CD8-positive, alpha-beta memory T cell (primary cell): ENCODE data around the gene CLCNKB. TPM values are rescaled to one million over a fixed set of nuclear protein-coding genes. Genes with fewer than 3 reads are reported as not detected.
"Not testable (repeated sequence)": the region's sequence is repeated elsewhere in the genome, so short reads cannot be mapped to it uniquely, and the experiment has no call there.

ENCODE experiments used
- CTCF ChIA-PET: fragments of 350-600 bp; sonication (Branson Sonifier 250); formaldehyde crosslinking; loops from one replicate; lab custom pipeline; 2021; ENCODE audit warnings: antibody characterized with exemption; lab: Charles Lee
- POLR2A ChIA-PET: fragments of 350-600 bp; sonication (Branson Sonifier 250); formaldehyde crosslinking; loops from one replicate; lab custom pipeline; 2021; ENCODE audit warnings: antibody characterized with exemption; lab: Charles Lee
- DNase-seq, 5 donors: peaks; one replicate each; pipeline versions ENCODE4 v3.0.0 to v3.0.0-alpha.2; 2020 to 2022; ENCODE audit warnings: mixed read lengths in 1 of 5
- H3K27ac ChIP-seq: one replicate; pipeline ENCODE4 v1.7.0; 2013; ENCODE audit warnings: low read depth, mild to moderate bottlenecking, low read length, moderate library complexity
- H3K27me3 ChIP-seq: 2 replicates; pipeline ENCODE4 v1.7.0; 2013; ENCODE audit warnings: low read length, mild to moderate bottlenecking; ENCODE audit not compliant: insufficient read depth, poor library complexity, severe bottlenecking
- H3K36me3 ChIP-seq: 2 replicates; pipeline ENCODE4 v1.7.0; 2013; ENCODE audit warnings: mild to moderate bottlenecking, low read length, moderate library complexity; ENCODE audit not compliant: insufficient read depth
- H3K4me1 ChIP-seq: 2 replicates; pipeline ENCODE4 v1.7.0; 2013; ENCODE audit warnings: mild to moderate bottlenecking, low read length, moderate library complexity; ENCODE audit not compliant: insufficient read depth
- H3K4me3 ChIP-seq: 2 replicates; pipeline ENCODE4 v1.7.0; 2013; ENCODE audit warnings: mild to moderate bottlenecking, low read length
- H3K9me3 ChIP-seq: 2 replicates; pipeline ENCODE4 v1.7.0; 2013; ENCODE audit warnings: mild to moderate bottlenecking, low read length
- H3K27ac Mint-ChIP-seq, 8 donors: one replicate each; pipeline ENCODE4 v1.8.0; 2020 to 2021; ENCODE audit warnings: mixed read lengths in 8 of 8, mild to moderate bottlenecking in 6 of 8, inconsistent platforms in 3 of 8, moderate library complexity in 3 of 8
- H3K27me3 Mint-ChIP-seq, 2 donors: one replicate each; pipeline ENCODE4 v1.8.0; 2020 to 2021; ENCODE audit warnings: mixed read lengths in 2 of 2, mild to moderate bottlenecking in 1 of 2, moderate library complexity in 1 of 2
- H3K36me3 Mint-ChIP-seq, 3 donors: one replicate each; pipeline ENCODE4 v1.8.0; 2020 to 2021; ENCODE audit warnings: mixed read lengths in 3 of 3, inconsistent platforms in 1 of 3, mild to moderate bottlenecking in 1 of 3
- H3K4me1 Mint-ChIP-seq, 3 donors: one replicate each; pipeline ENCODE4 v1.8.0; 2020 to 2021; ENCODE audit warnings: mixed read lengths in 3 of 3, inconsistent platforms in 1 of 3, mild to moderate bottlenecking in 1 of 3
- H3K4me3 Mint-ChIP-seq, 7 donors: one replicate each; pipeline ENCODE4 v1.8.0; 2020 to 2021; ENCODE audit warnings: mixed read lengths in 7 of 7, mild to moderate bottlenecking in 6 of 7, moderate library complexity in 4 of 7, inconsistent platforms in 2 of 7
- H3K9me3 Mint-ChIP-seq, 5 donors: one replicate each; pipeline ENCODE4 v1.8.0; 2020 to 2022; ENCODE audit warnings: mixed read lengths in 5 of 5, mild to moderate bottlenecking in 3 of 5, moderate library complexity in 2 of 5, inconsistent platforms in 1 of 5
- polyA plus RNA-seq: library from polyadenylated mRNA; unstranded; fragments of 300-500 nt; fragmentation: Illumina TruSeq; gene quantifications from one replicate; pipeline ENCODE4 v1.2.3, GENCODE V29; 2021
- total RNA-seq, 2 experiments: library from RNA; stranded (reverse); gene quantifications; one replicate each; pipeline ENCODE4 v1.2.3, GENCODE V29; 2021

The CLCNKB gene
- total and polyA plus RNA-seq, 3 experiments from 2014 or later: not detected

DNA sequence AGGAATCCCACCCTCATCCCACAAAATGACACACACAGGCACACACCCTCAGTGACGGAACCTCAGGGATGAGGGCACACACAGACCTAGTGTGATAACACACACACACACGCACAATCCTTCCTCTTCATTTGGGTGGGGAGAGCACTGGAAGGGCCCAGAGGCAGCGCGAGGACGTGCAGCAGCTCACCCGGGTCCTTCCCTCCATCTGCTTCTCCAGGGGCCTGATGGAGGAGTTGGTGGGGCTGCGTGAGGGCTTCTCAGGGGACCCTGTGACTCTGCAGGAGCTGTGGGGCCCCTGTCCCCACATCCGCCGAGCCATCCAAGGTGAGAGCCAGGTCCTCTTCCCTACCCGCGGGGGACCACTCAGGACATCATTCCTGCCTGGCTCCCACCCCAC is 21.2 kb upstream of the CLCNKB start:
- H3K4me1 Mint-ChIP-seq: no peaks in the 10 kb centered on the region
- DNase-seq: no peak
- no peak overlapping the region for H3K4me3 ChIP-seq
- POLR2A ChIA-PET: no interaction called here
- no peak overlapping the region for H3K4me3 Mint-ChIP-seq
- no peak overlapping the region for H3K27ac Mint-ChIP-seq
- CTCF ChIA-PET: no interaction called here
- no peaks in the 10 kb centered on the region for H3K27me3 ChIP-seq
- no peaks in the 10 kb centered on the region for H3K9me3 ChIP-seq
- peaks cover 0 to 14% of the 10 kb centered on the region in 2 donors for H3K27me3 Mint-ChIP-seq
- H3K9me3 Mint-ChIP-seq: no peaks in the 10 kb centered on the region
- no peaks in the 10 kb centered on the region for H3K36me3 ChIP-seq
- H3K36me3 Mint-ChIP-seq: no peaks in the 10 kb centered on the region
- H3K4me1 ChIP-seq: peaks cover 6% of the 10 kb centered on the region
- no peak overlapping the region for H3K27ac ChIP-seq

DNA sequence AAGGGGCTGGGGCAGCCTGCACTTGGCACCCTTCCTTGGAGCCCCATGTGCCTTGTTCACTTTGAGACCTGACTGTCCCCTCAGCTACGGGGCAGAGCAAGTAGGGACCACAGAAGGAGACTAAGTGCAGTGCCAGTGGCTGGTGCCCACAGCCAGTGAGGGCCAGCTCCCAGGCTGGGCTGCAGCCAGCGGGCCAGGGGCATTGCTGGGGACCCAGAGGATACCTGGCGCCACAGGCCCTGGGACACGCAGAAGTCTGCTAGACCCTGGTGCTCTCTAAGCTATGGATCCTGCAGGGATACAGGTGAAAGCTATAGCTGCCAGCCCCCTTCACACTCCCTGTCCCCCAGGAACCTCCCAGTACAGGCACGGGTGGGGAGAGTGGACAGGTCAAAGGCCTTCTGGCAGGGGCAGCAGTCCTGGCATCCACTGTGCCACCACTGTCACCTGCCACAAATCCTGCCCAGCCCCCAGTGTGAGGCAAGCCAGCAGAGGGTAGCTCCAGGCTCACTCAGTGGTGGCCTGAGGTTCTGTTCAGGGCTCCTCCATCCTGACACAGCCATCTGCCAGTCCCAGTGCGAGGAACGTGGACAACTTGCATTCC is 20.4 kb upstream of the CLCNKB start:
- Histone ChIP-seq H3K4me3 (no peak overlapping the region), H3K27ac (no peak overlapping the region), H3K36me3 (no peaks in the 10 kb centered on the region), H3K4me1 (peaks cover 7% of the 10 kb centered on the region), H3K9me3 (no peaks in the 10 kb centered on the region), H3K27me3 (no peaks in the 10 kb centered on the region)
- H3K4me3 Mint-ChIP-seq: no peak overlapping the region
- peaks cover 4 to 17% of the 10 kb centered on the region in 2 donors for H3K27me3 Mint-ChIP-seq
- ChIA-PET CTCF (no interaction called here), POLR2A (no interaction called here)
- DNase-seq: no peak
- H3K9me3 Mint-ChIP-seq: no peaks in the 10 kb centered on the region
- no peaks in the 10 kb centered on the region for H3K4me1 Mint-ChIP-seq
- H3K27ac Mint-ChIP-seq: no peak overlapping the region
- H3K36me3 Mint-ChIP-seq: no peaks in the 10 kb centered on the region

DNA sequence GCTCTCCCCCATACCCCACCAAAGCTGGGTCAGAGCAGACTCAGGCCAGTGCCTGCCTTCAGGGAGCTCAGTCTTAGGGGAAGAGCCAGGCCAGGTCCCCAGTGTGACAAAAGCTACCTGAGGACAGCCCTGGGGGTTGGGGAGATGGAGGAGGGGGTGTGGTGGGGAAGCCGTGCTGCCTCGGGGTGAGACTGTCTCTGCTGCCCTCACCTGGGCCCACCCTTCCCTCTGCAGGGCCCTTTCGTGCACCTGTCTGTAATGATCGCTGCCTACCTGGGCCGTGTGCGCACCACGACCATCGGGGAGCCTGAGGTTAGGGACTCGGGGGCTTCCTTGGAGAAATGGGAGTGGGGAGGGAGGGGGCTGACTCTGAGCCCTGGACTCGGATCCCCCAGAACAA is 17.3 kb upstream of the CLCNKB start:
- H3K9me3 ChIP-seq, H3K27ac ChIP-seq, POLR2A ChIA-PET, H3K9me3 Mint-ChIP-seq, DNase-seq, H3K36me3 ChIP-seq, H3K27me3 ChIP-seq, H3K27ac Mint-ChIP-seq, H3K36me3 Mint-ChIP-seq, H3K4me1 ChIP-seq, CTCF ChIA-PET, H3K4me3 Mint-ChIP-seq, H3K4me1 Mint-ChIP-seq, H3K4me3 ChIP-seq: not testable (repeated sequence)
- peaks cover 16 to 26% of the 10 kb centered on the region in 2 donors for H3K27me3 Mint-ChIP-seq

DNA sequence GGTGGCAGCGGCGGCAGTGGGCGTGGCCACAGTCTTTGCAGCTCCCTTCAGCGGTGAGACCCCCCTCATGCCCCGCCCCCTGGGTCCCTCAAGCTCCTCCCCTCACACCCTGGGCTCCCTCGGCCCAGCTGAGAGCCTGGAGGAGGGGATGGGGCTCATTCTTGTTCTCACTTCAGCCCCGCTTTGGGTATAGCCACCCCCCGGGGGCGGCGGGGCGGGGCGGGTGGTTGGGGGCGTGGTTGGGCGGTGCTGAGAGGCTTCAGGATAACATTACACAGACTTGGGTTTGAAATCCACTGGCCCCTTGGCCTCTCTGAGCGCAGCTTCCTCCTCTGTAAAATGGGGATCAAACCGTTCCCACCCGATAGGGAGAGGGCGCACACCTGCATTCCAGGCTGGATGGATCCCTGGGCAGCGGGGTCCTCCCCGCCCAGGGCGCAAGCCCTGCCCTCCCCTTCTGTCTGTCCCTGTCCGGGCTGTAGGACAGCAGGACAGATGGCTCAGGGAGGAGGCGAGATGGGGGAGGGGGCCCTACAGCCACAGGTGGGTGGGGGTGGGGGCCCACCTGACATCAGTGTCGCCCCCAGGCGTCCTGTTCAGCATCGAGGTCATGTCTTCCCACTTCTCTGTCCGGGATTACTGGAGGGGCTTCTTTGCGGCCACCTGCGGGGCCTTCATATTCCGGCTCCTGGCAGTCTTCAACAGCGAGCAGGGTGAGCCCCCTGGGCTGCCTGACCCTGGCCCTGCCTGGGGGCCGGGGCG is 16.7 kb upstream of the CLCNKB start:
- Mint-ChIP-seq H3K4me3 (peak overlapping the region in 3 of 7 donors; percentile 28 to 54 (median 34)), H3K9me3 (no peaks in the 10 kb centered on the region), H3K36me3 (no peaks in the 10 kb centered on the region), H3K4me1 (no peaks in the 10 kb centered on the region), H3K27ac (no peak overlapping the region), H3K27me3 (peaks cover 16 to 26% of the 10 kb centered on the region in 2 donors)
- DNase-seq: peak in 2 of 5 donors; percentile 12 to 33
- no peaks in the 10 kb centered on the region for H3K36me3 ChIP-seq
- no peak overlapping the region for H3K4me3 ChIP-seq
- no peaks in the 10 kb centered on the region for H3K27me3 ChIP-seq
- ChIA-PET CTCF (no interaction called here), POLR2A (no interaction called here)
- H3K9me3 ChIP-seq: no peaks in the 10 kb centered on the region
- no peak overlapping the region for H3K27ac ChIP-seq
- H3K4me1 ChIP-seq: peaks cover 7% of the 10 kb centered on the region

DNA sequence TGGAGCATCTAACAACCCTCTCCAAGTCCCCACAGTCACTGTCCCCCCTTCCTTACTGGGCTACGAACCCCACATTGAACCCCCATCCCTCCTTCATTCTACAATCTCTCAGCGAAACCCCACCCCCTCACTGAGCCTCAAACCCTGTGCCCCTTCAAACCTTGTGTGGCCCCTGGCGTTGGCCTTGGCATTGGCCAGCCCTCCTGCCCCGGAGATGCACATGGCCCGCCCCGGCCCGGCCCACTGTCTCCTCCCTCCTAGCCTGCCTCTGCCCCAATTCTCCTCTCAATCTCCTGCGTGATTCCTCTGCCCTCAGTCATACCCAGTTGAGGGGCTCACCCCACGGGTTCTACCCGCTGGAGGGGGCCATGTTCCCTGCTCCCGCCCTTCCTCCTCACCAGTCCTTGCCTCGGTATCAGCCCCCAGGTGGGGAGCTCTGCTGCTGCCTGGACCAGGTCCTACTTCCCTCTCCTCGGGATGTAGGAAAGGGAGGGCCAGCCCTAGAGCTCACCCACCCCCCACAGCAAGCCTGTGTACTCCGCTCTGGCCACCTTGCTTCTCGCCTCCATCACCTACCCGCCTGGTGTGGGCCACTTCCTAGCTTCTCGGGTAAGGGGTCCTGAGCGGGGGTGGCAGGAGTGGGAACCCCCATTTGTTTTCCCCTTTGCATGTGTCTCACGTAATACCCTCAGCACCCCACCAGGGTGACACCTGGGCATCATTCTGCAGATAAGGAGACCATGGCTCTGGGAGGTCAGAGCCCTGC is 15.2 kb upstream of the CLCNKB start:
- H3K9me3 ChIP-seq: no peaks in the 10 kb centered on the region
- DNase-seq: no peak
- Mint-ChIP-seq H3K9me3 (no peaks in the 10 kb centered on the region), H3K36me3 (no peaks in the 10 kb centered on the region), H3K4me1 (no peaks in the 10 kb centered on the region), H3K27me3 (peaks cover 16 to 24% of the 10 kb centered on the region in 2 donors), H3K4me3 (no peak overlapping the region), H3K27ac (no peak overlapping the region)
- H3K27ac ChIP-seq: no peak overlapping the region
- ChIA-PET POLR2A (no interaction called here), CTCF (no interaction called here)
- no peaks in the 10 kb centered on the region for H3K27me3 ChIP-seq
- H3K4me1 ChIP-seq: peaks cover 7% of the 10 kb centered on the region
- no peak overlapping the region for H3K4me3 ChIP-seq
- no peaks in the 10 kb centered on the region for H3K36me3 ChIP-seq

DNA sequence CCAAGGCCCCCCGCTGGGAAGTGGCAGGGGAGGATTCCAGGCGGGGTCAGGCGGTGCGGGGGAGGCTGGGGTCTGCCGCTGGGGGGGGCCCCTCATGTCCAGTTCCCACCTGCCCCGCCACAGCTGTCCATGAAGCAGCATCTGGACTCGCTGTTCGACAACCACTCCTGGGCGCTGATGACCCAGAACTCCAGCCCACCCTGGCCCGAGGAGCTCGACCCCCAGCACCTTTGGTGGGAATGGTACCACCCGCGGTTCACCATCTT is 14.6 kb upstream of the CLCNKB start:
- H3K4me1 ChIP-seq, CTCF ChIA-PET, H3K27me3 ChIP-seq, DNase-seq, H3K27ac ChIP-seq, H3K4me3 Mint-ChIP-seq, H3K36me3 Mint-ChIP-seq, H3K4me1 Mint-ChIP-seq, H3K4me3 ChIP-seq, POLR2A ChIA-PET, H3K9me3 ChIP-seq, H3K9me3 Mint-ChIP-seq, H3K36me3 ChIP-seq, H3K27ac Mint-ChIP-seq: not testable (repeated sequence)
- peaks cover 16 to 23% of the 10 kb centered on the region in 2 donors for H3K27me3 Mint-ChIP-seq

DNA sequence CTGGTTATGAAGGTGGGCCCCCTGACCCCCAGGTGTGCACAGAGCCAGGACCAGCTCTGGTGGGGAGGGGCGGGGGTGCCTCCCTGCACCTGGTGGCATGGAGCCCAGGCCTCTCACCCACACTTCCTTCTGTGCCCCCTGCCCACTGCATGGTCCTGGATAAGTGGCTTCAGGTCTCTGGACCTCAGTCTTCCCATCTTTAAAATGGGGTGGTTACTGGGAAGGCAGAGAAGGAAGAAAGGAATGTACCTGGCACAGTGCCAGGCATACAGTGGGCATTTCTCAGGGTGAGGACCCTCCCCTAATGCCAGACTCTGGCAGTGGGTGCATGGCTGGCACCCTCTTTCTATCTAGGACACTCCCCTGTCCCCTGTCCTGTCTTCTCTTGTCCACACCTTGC is 14.3 kb upstream of the CLCNKB start:
- Histone ChIP-seq H3K36me3 (no peaks in the 10 kb centered on the region), H3K4me3 (no peak overlapping the region), H3K4me1 (peaks cover 7% of the 10 kb centered on the region), H3K9me3 (no peaks in the 10 kb centered on the region), H3K27me3 (no peaks in the 10 kb centered on the region), H3K27ac (no peak overlapping the region)
- CTCF ChIA-PET: no interaction called here
- no peak for DNase-seq
- no peak overlapping the region for H3K27ac Mint-ChIP-seq
- H3K4me3 Mint-ChIP-seq: no peak overlapping the region
- no peaks in the 10 kb centered on the region for H3K9me3 Mint-ChIP-seq
- POLR2A ChIA-PET: no interaction called here
- H3K36me3 Mint-ChIP-seq: no peaks in the 10 kb centered on the region
- H3K27me3 Mint-ChIP-seq: peaks cover 16 to 21% of the 10 kb centered on the region in 2 donors
- H3K4me1 Mint-ChIP-seq: no peaks in the 10 kb centered on the region

DNA sequence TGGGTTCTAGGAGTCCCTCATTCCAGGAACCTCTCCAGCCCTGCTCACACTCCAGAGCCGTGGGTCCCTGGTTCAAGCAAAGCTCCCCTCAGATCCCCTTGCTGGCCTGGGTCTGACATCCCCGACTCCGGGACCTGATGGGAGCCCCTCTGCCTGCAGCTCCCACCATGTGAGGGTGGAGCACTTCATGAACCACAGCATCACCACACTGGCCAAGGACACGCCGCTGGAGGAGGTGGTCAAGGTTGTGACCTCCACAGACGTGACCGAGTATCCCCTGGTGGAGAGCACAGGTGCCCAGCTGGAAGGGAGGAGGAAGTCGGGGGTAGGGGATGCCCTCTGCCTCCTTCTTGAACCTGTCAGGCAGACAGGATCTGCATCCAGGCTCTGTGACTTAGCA is 12.0 kb upstream of the CLCNKB start:
- Histone ChIP-seq H3K4me3 (no peak overlapping the region), H3K9me3 (no peaks in the 10 kb centered on the region), H3K27me3 (no peaks in the 10 kb centered on the region), H3K36me3 (no peaks in the 10 kb centered on the region), H3K27ac (no peak overlapping the region), H3K4me1 (peaks cover 7% of the 10 kb centered on the region)
- no peak overlapping the region for H3K27ac Mint-ChIP-seq
- ChIA-PET POLR2A (no interaction called here), CTCF (no interaction called here)
- no peak for DNase-seq
- peaks cover 14 to 16% of the 10 kb centered on the region in 2 donors for H3K27me3 Mint-ChIP-seq
- H3K36me3 Mint-ChIP-seq: no peaks in the 10 kb centered on the region
- no peaks in the 10 kb centered on the region for H3K9me3 Mint-ChIP-seq
- H3K4me1 Mint-ChIP-seq: no peaks in the 10 kb centered on the region
- H3K4me3 Mint-ChIP-seq: no peak overlapping the region
